ENCODE results near the gene MRFAP1L1. TPM values are rescaled to one million over a fixed set of nuclear protein-coding genes. Genes with fewer than 3 reads are reported as not detected.

Gene MRFAP1L1
- total RNA-seq, 2 donors from 2014 or later: 65.2 to 81.9 TPM

DNA sequence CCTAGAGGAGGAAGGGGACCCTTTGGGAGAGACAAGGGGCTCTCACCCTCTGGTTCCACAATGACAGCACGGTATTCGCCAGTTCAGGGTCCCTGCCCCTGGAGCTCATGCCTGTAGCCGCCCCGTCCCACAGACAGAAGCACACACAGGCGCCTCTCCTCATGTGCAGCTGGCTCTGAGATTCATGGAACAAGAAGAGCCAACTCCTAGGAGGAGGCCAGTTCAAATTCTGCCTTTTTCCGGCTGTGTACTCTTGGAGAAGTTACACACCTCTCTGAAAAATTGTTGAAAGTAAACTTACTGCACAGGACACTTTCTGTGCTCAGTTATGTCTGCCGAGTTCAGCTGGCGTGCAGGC lies 21.6 kb upstream of the MRFAP1L1 start:
- no peaks in the 10 kb centered on the region for H3K27me3 ChIP-seq (replicated peaks; ENCODE audit: insufficient read depth)
- 95% methylated on average over 8 of the region's 8 CpGs for WGBS
- H3K36me3 ChIP-seq: no peaks in the 10 kb centered on the region
- intact Hi-C loops (cut with DNase I): no loop called here
- H3K4me3 ChIP-seq: no peak overlapping the region
- TF ChIP-seq POLR2A (IDR thresholded peaks at IDR 0.05) (no peak), POLR2AphosphoS5 (IDR thresholded peaks at IDR 0.05) (no peak)
- TF ChIP-seq, protein P1, sequence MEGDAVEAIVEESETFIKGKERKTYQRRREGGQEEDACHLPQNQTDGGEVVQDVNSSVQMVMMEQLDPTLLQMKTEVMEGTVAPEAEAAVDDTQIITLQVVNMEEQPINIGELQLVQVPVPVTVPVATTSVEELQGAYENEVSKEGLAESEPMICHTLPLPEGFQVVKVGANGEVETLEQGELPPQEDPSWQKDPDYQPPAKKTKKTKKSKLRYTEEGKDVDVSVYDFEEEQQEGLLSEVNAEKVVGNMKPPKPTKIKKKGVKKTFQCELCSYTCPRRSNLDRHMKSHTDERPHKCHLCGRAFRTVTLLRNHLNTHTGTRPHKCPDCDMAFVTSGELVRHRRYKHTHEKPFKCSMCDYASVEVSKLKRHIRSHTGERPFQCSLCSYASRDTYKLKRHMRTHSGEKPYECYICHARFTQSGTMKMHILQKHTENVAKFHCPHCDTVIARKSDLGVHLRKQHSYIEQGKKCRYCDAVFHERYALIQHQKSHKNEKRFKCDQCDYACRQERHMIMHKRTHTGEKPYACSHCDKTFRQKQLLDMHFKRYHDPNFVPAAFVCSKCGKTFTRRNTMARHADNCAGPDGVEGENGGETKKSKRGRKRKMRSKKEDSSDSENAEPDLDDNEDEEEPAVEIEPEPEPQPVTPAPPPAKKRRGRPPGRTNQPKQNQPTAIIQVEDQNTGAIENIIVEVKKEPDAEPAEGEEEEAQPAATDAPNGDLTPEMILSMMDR (IDR thresholded peaks at IDR 0.05): no peak
- H3K4me1 ChIP-seq (replicated peaks): peaks cover 13% of the 10 kb centered on the region
- H3K27ac ChIP-seq: no peak overlapping the region
- no peaks in the 10 kb centered on the region for H3K9me3 ChIP-seq
- DNase-seq (ENCODE audit: low spot score): no peak

DNA sequence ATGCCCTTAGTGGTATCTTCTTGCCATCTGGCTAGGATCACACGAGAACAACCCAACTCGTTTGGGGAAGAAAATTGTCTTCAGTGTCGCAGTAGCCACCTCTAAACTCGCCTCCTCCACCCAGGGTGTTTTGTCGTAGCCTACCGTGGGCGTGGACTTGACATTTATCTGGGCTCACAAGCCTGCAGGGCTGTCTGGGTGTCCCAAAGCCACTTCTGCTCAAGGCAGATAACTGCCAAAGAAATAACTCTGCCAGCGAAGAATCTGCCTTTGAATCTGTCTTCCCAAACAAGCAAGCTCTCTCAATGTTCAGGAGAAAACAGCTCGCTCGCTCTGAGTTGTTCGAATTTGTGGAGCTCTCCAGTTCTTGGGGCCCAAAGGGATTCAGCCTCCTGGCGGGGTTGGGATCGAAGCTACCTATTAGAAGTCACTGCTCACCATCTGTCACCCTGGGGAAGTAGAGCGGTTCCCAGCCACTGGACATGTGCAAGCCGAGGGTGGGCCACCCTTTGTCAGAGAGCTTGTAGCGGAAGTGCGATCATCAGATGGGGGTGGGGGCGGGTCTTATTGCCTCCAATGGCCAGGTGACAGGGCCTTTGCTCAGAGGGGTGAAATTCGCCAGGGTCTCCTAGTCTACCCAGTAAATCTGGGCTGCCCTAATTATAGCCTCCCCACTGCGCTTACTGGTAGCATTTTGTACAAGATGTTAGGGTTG lies 21.1 kb upstream of the MRFAP1L1 start:
- no peak overlapping the region for H3K27ac ChIP-seq
- no peak overlapping the region for H3K4me3 ChIP-seq
- no peaks in the 10 kb centered on the region for H3K36me3 ChIP-seq
- TF ChIP-seq POLR2A (IDR thresholded peaks at IDR 0.05) (no peak), POLR2AphosphoS5 (IDR thresholded peaks at IDR 0.05) (no peak)
- TF ChIP-seq, protein P1 (IDR thresholded peaks at IDR 0.05): no peak
- intact Hi-C loops (cut with DNase I): no loop called here
- DNase-seq (ENCODE audit: low spot score): no peak
- H3K9me3 ChIP-seq: no peaks in the 10 kb centered on the region
- 80% methylated on average over 20 of the region's 20 CpGs for WGBS
- H3K4me1 ChIP-seq (replicated peaks): peaks cover 13% of the 10 kb centered on the region
- H3K27me3 ChIP-seq (replicated peaks; ENCODE audit: insufficient read depth): no peaks in the 10 kb centered on the region

DNA sequence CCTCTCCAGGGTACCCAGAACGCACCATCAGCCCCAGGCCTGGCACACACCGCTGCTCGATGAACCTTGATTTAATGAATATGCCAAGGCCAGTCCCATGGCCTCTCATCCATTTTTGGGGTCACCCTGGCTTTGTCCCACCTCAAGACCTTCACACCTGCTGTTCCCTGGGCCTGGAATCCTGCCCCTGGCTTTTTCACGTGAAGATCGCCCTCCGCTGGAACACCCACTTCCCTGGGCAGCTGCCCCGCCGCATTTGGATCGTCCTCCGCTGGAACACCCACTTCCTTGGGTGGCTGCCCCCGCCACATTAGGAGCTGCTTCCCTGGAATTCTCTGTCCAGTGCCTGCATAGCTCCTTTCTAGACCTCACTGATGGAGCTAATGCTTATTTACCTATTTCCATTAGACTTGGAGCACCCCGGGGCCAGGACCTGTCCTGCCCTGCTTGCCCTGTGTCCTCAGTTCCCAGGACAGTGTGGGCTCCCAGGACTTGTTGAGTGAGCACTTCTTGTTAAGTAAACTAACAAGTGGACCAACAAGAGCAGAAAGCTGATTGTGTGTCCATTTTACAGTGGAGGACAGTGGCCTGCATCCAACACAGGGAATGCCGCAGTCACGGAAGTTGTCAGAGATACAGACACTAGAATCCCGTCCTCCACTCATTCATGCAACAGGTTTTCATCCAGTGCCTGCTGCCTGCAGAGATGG lies 18.8 kb upstream of the MRFAP1L1 start:
- Histone ChIP-seq H3K4me3 (no peak overlapping the region), H3K9me3 (no peaks in the 10 kb centered on the region), H3K27me3 (replicated peaks; ENCODE audit: insufficient read depth) (no peaks in the 10 kb centered on the region), H3K36me3 (no peaks in the 10 kb centered on the region), H3K27ac (peak overlapping the region; percentile 33 to 68), H3K4me1 (replicated peaks) (peaks cover 13% of the 10 kb centered on the region)
- TF ChIP-seq POLR2AphosphoS5 (IDR thresholded peaks at IDR 0.05): peak; percentile 61
- TF ChIP-seq, protein P1 (IDR thresholded peaks at IDR 0.05): no peak
- DNase-seq (ENCODE audit: low spot score): peak; percentile 60
- 77% methylated on average over 15 of the region's 15 CpGs for WGBS
- intact Hi-C loops (cut with DNase I): no loop called here

DNA sequence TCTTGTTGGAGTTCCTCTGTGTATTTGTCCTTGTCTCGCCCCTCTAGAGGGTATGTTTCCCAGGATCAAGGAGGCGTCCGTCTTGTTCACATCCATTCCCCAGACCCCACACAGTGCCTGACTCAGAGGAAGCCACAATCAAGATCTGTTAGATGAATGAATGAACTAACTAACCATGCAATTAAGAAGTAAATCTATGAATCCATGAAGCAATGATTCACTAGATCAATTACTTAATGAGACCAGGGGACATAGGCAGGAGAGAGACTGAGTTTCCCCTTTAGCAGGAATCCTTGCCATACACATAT lies 18.2 kb upstream of the MRFAP1L1 start:
- peaks cover 13% of the 10 kb centered on the region for H3K4me1 ChIP-seq (replicated peaks)
- TF ChIP-seq, protein P1 (IDR thresholded peaks at IDR 0.05): no peak
- TF ChIP-seq POLR2A (IDR thresholded peaks at IDR 0.05): no peak
- no peak for TF ChIP-seq POLR2AphosphoS5 (IDR thresholded peaks at IDR 0.05)
- DNase-seq (ENCODE audit: low spot score): no peak
- no peaks in the 10 kb centered on the region for H3K36me3 ChIP-seq
- 87% methylated on average over 3 of the region's 3 CpGs for WGBS
- H3K27me3 ChIP-seq (replicated peaks; ENCODE audit: insufficient read depth): no peaks in the 10 kb centered on the region
- H3K27ac ChIP-seq: peak overlapping the region in 1 of 2 donors; percentile 68
- no peak overlapping the region for H3K4me3 ChIP-seq
- H3K9me3 ChIP-seq: no peaks in the 10 kb centered on the region
- intact Hi-C loops (cut with DNase I): no loop called here
